GM18858 (cell line): Measurements from ENCODE around the gene ITFG1.
"Not testable (repeated sequence)": the region's sequence is repeated elsewhere in the genome, so short reads cannot be mapped to it uniquely, and the experiment has no call there.

Experiments
- ATAC-seq: cut with Tn5 transposase; IDR thresholded peaks from one replicate; pipeline ENCODE4 v1.9.1; 2021; ENCODE audit not compliant: unreplicated experiment

ITFG1 gene

GRCh38 chr16:47161464-47161863, 299.4 kb downstream of the ITFG1 start:
- no peak for ATAC-seq

GRCh38 chr16:47160422-47160821, 300.4 kb downstream of the ITFG1 start:
- no peak for ATAC-seq

GRCh38 chr16:47158992-47159391, 301.9 kb downstream of the ITFG1 start:
- ATAC-seq: no peak

GRCh38 chr16:47156680-47157215, 304.1 kb downstream of the ITFG1 start:
- ATAC-seq: no peak

GRCh38 chr16:47152501-47152900, 308.4 kb downstream of the ITFG1 start:
- ATAC-seq: not testable (repeated sequence)

- no peak for ATAC-seq
Observed at GRCh38 chr16:47150067-47150466, 310.8 kb downstream of the ITFG1 start.

GRCh38 chr16:47144559-47144877, 316.3 kb downstream of the ITFG1 start:
- ATAC-seq: no peak

- ATAC-seq: peak; percentile 35
Observed at GRCh38 chr16:47143677-47144558, 316.9 kb downstream of the ITFG1 start, which contains the start of gene NETO2. NETO2 (minus strand) TSS chr16:47143945; CDS start chr16:47143612, 333 bp downstream.

GRCh38 chr16:47142821-47143676, 317.8 kb downstream of the ITFG1 start:
- peak; percentile 50 for ATAC-seq

GRCh38 chr16:47142486-47142820, 318.4 kb downstream of the ITFG1 start:
- ATAC-seq: no peak

GRCh38 chr16:47141773-47142485, 318.9 kb downstream of the ITFG1 start:
- ATAC-seq: peak; percentile 42

- no peak for ATAC-seq
Observed at GRCh38 chr16:47140686-47141085, 320.2 kb downstream of the ITFG1 start.

- no peak for ATAC-seq
Observed at GRCh38 chr16:47139561-47140185, 321.2 kb downstream of the ITFG1 start.

GRCh38 chr16:47137925-47138324, 322.9 kb downstream of the ITFG1 start:
- not testable (repeated sequence) for ATAC-seq

GRCh38 chr16:47136099-47136842, 324.6 kb downstream of the ITFG1 start:
- no peak for ATAC-seq

GRCh38 chr16:47134550-47134949, 326.3 kb downstream of the ITFG1 start:
- no peak for ATAC-seq

GRCh38 chr16:47132308-47132707, 328.6 kb downstream of the ITFG1 start:
- no peak for ATAC-seq

GRCh38 chr16:47129755-47130435, 331.0 kb downstream of the ITFG1 start:
- no peak for ATAC-seq

GRCh38 chr16:47127541-47127940, 333.3 kb downstream of the ITFG1 start:
- no peak for ATAC-seq
